HepG2 (cell line): ENCODE data around the gene MKS1. TPM values are rescaled to one million over a fixed set of nuclear protein-coding genes. Genes with fewer than 3 reads are reported as not detected.

Experiments
- ATAC-seq: fragments of 200-7000 bp; cut with Tn5 transposase; 3 replicates; pipeline ENCODE4 v1.9.1; 2020; ENCODE audit warnings: mild to moderate bottlenecking, moderate library complexity
- BruUV-seq: library from RNA; stranded (reverse); fragments of 400-500 nt; replicated peaks from 2 replicates; lab custom pipeline; 2021; lab: Mats Ljungman, UMichigan
- CTCF ChIA-PET: fragments of 300-600 bp; formaldehyde crosslinking; extraction: SDS; loops from one replicate; lab custom pipeline; 2021; ENCODE audit warnings: low total read pairs, inconsistent platforms, low intra/inter-chr PET ratio; lab: Yijun Ruan, JAX
- POLR2A ChIA-PET: fragments of 350-600 bp; sonication (Branson Sonifier 250); formaldehyde crosslinking; loops from one replicate; lab custom pipeline; 2020; ENCODE audit warnings: antibody characterized with exemption, inconsistent platforms; lab: Yijun Ruan, JAX
- DNase-seq: peaks from one replicate; pipeline ENCODE4 v3.0.0-alpha.2; 2015; ENCODE audit warnings: low spot score
- FAIRE-seq: peaks from 3 replicates; lab custom pipeline; 2011; peaks lifted over from hg19 to GRCh38; lab: Jason Lieb, UNC
- H2AFZ ChIP-seq: one replicate; pipeline ENCODE4 v1.6.1; 2011; ENCODE audit warnings: low read length, inconsistent platforms
- H3K27ac ChIP-seq: fragments of 300-600 bp; 3 replicates; pipeline ENCODE4 v1.8.0; 2011; ENCODE audit warnings: mixed run types, mild to moderate bottlenecking, mixed read lengths, low read length, inconsistent platforms; ENCODE audit not compliant: insufficient read depth; ENCODE audit errors: extremely low read length
- H3K27me3 ChIP-seq, 2 experiments: fragments of 200-600 bp in 1 of 2; 2 replicates in 1 of 2; 3 replicates in 1 of 2; pipeline versions ENCODE4 v1.6.0 to v1.8.0; 2011; ENCODE audit warnings: low read length in 2 of 2, mild to moderate bottlenecking in 2 of 2, moderate library complexity in 2 of 2, inconsistent platforms in 1 of 2; ENCODE audit not compliant: insufficient read depth in 2 of 2, control insufficient read depth in 1 of 2
- H3K36me3 ChIP-seq, 2 experiments: fragments of 200-600 bp in 1 of 2; replicated peaks in 1 of 2; 2 replicates in 1 of 2; 3 replicates in 1 of 2; pipeline versions ENCODE4 v1.5.1 to v1.8.0; 2011; ENCODE audit warnings: low read length in 2 of 2, inconsistent platforms in 1 of 2; ENCODE audit not compliant: insufficient read depth in 2 of 2, control insufficient read depth in 1 of 2
- H3K4me1 ChIP-seq: 2 replicates; pipeline ENCODE4 v1.5.1; 2012; ENCODE audit warnings: low read length, inconsistent platforms; ENCODE audit not compliant: insufficient read depth
- H3K4me2 ChIP-seq: 2 replicates; pipeline ENCODE4 v1.6.0; 2011; ENCODE audit warnings: low read depth, low read length, inconsistent platforms
- H3K4me3 ChIP-seq, 3 experiments: fragments of 200-600 bp in 1 of 3; sonication (generic), shearing (Covaris generic) in 1 of 3; replicated peaks in 1 of 3; 2 replicates each; pipeline ENCODE4 v1.5.1; 2011 to 2016; ENCODE audit warnings: low read length in 3 of 3, inconsistent platforms in 2 of 3, low read depth in 2 of 3, mild to moderate bottlenecking in 2 of 3, control low read depth in 1 of 3, mixed read lengths in 1 of 3; ENCODE audit not compliant: insufficient read depth in 1 of 3
- H3K79me2 ChIP-seq: one replicate; pipeline ENCODE4 v1.6.1; 2011; ENCODE audit warnings: low read length, inconsistent platforms; ENCODE audit not compliant: insufficient read depth
- H3K9ac ChIP-seq: 2 replicates; pipeline ENCODE4 v1.6.0; 2011; ENCODE audit warnings: mild to moderate bottlenecking, low read depth, low read length, inconsistent platforms; ENCODE audit not compliant: insufficient read depth
- H3K9me3 ChIP-seq: 2 replicates; pipeline ENCODE4 v1.5.1; 2012; ENCODE audit warnings: mild to moderate bottlenecking, low read length
- H4K20me1 ChIP-seq: 2 replicates; pipeline ENCODE4 v1.6.0; 2011; ENCODE audit warnings: inconsistent platforms, mild to moderate bottlenecking, low read length, moderate library complexity; ENCODE audit not compliant: insufficient read depth
- ADNP ChIP-seq: sonication (generic); formaldehyde crosslinking; IDR thresholded peaks from 2 replicates; pipeline ENCODE4 v1.4.0; 2020; ENCODE audit warnings: missing genetic modification reagents
- AKNA ChIP-seq: sonication (generic); formaldehyde crosslinking; IDR thresholded peaks from 2 replicates; pipeline ENCODE4 v1.4.0; 2020; ENCODE audit warnings: missing genetic modification reagents, borderline replicate concordance
- ETV5 ChIP-seq: IDR thresholded peaks from 2 replicates; pipeline ENCODE4 v1.6.1; 2018; ENCODE audit warnings: missing biosample characterization, missing genetic modification reagents, inconsistent platforms, borderline replicate concordance
- KMT2A ChIP-seq: sonication (generic); formaldehyde crosslinking; IDR thresholded peaks from 2 replicates; pipeline ENCODE4 v1.4.0; 2020; ENCODE audit warnings: missing genetic modification reagents
- MED1 ChIP-seq: sonication (generic); formaldehyde crosslinking; IDR thresholded peaks from 2 replicates; pipeline ENCODE4 v1.4.0; 2020; ENCODE audit warnings: missing genetic modification reagents
- NONO ChIP-seq, 2 experiments: fragments of 450-650 bp in 1 of 2; sonication (generic) in 1 of 2; formaldehyde crosslinking in 1 of 2; IDR thresholded peaks in 1 of 2; conservative IDR thresholded peaks in 1 of 2; 2 replicates each; pipeline versions ENCODE4 v1.6.1 to v1.8.0; 2017 to 2022; ENCODE audit warnings: mild to moderate bottlenecking in 1 of 2, missing genetic modification reagents in 1 of 2, moderate library complexity in 1 of 2
- NR1H2 ChIP-seq: sonication (generic); formaldehyde crosslinking; IDR thresholded peaks from 2 replicates; pipeline ENCODE4 v1.8.1; 2022; ENCODE audit warnings: low read depth, missing genetic modification reagents, borderline replicate concordance
- SCMH1 ChIP-seq: sonication (generic); formaldehyde crosslinking; IDR thresholded peaks from 2 replicates; pipeline ENCODE4 v1.9.0; 2021; ENCODE audit warnings: missing genetic modification reagents, mild to moderate bottlenecking, borderline replicate concordance
- SMARCE1 ChIP-seq: fragments of 450-650 bp; IDR thresholded peaks from 2 replicates; pipeline ENCODE4 v1.6.1; 2017; ENCODE audit warnings: borderline replicate concordance
- WIZ ChIP-seq: sonication (generic); formaldehyde crosslinking; IDR thresholded peaks from 2 replicates; pipeline ENCODE4 v1.5.1; 2020; ENCODE audit warnings: mild to moderate bottlenecking, missing genetic modification reagents
- ZNF34 ChIP-seq: sonication (generic); formaldehyde crosslinking; IDR thresholded peaks from 2 replicates; pipeline ENCODE4 v1.4.0; 2020; ENCODE audit warnings: mild to moderate bottlenecking, missing genetic modification reagents, borderline replicate concordance
- ZNF414 ChIP-seq: sonication (generic); formaldehyde crosslinking; IDR thresholded peaks from 2 replicates; pipeline ENCODE4 v1.5.0; 2020; ENCODE audit warnings: missing genetic modification reagents
- ZNF550 ChIP-seq: sonication (generic); formaldehyde crosslinking; IDR thresholded peaks from 2 replicates; pipeline ENCODE4 v1.4.0; 2020; ENCODE audit warnings: mild to moderate bottlenecking, missing genetic modification reagents, borderline replicate concordance
- ZNF670 ChIP-seq: sonication (generic); formaldehyde crosslinking; IDR thresholded peaks from 2 replicates; pipeline ENCODE4 v1.8.0; 2022; ENCODE audit warnings: mild to moderate bottlenecking, missing genetic modification reagents, borderline replicate concordance
- WGBS: methylation state at CpG from one replicate; pipeline ENCODE4 v1.1.6; 2017; ENCODE audit warnings: low lambda C conversion rate; 5-methylcytosine and 5-hydroxymethylcytosine counted together
- in situ Hi-C: cut with HindIII; loops from 2 replicates; pipeline ENCODE4 v1.10.0; 2017; ENCODE audit warnings: low pct_unique_long_range_greater_than_20kb; ENCODE audit not compliant: extremely low pct_ligation_motif_present
- intact Hi-C: fragments of 100-400 bp; cut with micrococcal nuclease; formaldehyde crosslinking; loops from one replicate; pipeline ENCODE4 v1.10.0; 2022; ENCODE audit not compliant: unreplicated experiment
- polyA plus RNA-seq, 8 experiments: library from polyadenylated mRNA; depleted of rRNA in 3 of 8; stranded (reverse) in 7 of 8; unstranded in 1 of 8; fragments of >200 nt; fragmentation: Illumina TruSeq in 4 of 8; extraction: Trizol in 4 of 8; gene quantifications; 2 replicates each; pipeline versions ENCODE4 v1.2.1 to v1.2.3, GENCODE V29; 2011 to 2016; ENCODE audit warnings: low read depth in 4 of 8, missing spikeins in 1 of 8, mixed read lengths in 1 of 8; ENCODE audit not compliant: insufficient read depth in 1 of 8
- total RNA-seq, 5 experiments: library from RNA; depleted of rRNA; stranded (reverse); fragments of >200 nt; fragmentation: Illumina TruSeq; extraction: Trizol; gene quantifications; 2 replicates each; pipeline ENCODE4 v1.2.3, GENCODE V29; 2016; ENCODE audit warnings: low read depth in 1 of 5
- TF ChIP-seq, protein P1 (sequence below): sonication (generic); formaldehyde crosslinking; IDR thresholded peaks from 2 replicates; pipeline ENCODE4 v1.8.1; 2022; ENCODE audit warnings: mild to moderate bottlenecking, missing genetic modification reagents
- TF ChIP-seq, protein P2 (sequence below), 2 experiments: sonication (generic) in 1 of 2; formaldehyde crosslinking in 1 of 2; IDR thresholded peaks; 2 replicates each; pipeline versions ENCODE4 v1.5.1 to v1.6.1; 2011 to 2020; ENCODE audit warnings: borderline replicate concordance in 1 of 2, low read depth in 1 of 2, low read length in 1 of 2, mild to moderate bottlenecking in 1 of 2, missing genetic modification reagents in 1 of 2, moderate library complexity in 1 of 2

Gene MKS1
- total and polyA plus RNA-seq, 2 of the 13 experiments (the other 11 are each of a cell fraction or from before 2014, with no cell fraction given) = 16.1 to 26.3 TPM

DNA sequence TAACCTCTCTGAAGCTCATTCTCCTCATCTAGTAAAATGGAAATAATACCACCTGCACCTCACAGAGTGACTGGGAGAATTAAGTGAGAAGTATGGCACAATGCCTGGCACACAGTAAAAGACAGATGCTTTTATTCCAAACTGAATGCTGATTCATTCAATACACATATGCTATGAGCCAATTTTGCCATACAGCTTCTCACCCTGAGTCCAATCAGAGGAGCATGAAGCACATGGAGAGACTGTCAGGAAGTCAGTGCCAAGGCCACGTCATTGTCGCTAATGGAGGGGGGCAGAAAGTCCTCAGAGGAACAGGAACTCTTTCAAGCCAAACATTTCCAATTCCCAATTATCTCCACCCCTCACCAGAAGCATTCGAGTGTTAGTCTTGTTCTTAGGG is 11.6 kb downstream of the MKS1 start:
- no peaks in the 10 kb centered on the region for H4K20me1 ChIP-seq
- TF ChIP-seq NONO (IDR thresholded peaks at IDR 0.05) = no peak
- no peak for TF ChIP-seq NONO (CRISPR knock-in tag; conservative IDR thresholded peaks at IDR 0.05)
- TF ChIP-seq, protein P1, sequence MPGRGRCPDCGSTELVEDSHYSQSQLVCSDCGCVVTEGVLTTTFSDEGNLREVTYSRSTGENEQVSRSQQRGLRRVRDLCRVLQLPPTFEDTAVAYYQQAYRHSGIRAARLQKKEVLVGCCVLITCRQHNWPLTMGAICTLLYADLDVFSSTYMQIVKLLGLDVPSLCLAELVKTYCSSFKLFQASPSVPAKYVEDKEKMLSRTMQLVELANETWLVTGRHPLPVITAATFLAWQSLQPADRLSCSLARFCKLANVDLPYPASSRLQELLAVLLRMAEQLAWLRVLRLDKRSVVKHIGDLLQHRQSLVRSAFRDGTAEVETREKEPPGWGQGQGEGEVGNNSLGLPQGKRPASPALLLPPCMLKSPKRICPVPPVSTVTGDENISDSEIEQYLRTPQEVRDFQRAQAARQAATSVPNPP (CRISPR knock-in tag) = no peak
- no peak for TF ChIP-seq WIZ (CRISPR knock-in tag)
- TF ChIP-seq, protein P2, sequence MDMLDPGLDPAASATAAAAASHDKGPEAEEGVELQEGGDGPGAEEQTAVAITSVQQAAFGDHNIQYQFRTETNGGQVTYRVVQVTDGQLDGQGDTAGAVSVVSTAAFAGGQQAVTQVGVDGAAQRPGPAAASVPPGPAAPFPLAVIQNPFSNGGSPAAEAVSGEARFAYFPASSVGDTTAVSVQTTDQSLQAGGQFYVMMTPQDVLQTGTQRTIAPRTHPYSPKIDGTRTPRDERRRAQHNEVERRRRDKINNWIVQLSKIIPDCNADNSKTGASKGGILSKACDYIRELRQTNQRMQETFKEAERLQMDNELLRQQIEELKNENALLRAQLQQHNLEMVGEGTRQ (IDR thresholded peaks at IDR 0.05; ENCODE audit: low read depth, low read length) = no peak
- TF ChIP-seq, protein P2 (CRISPR knock-in tag; IDR thresholded peaks at IDR 0.05; ENCODE audit: borderline replicate concordance) = no peak
- TF ChIP-seq NR1H2 = no peak
- TF ChIP-seq ZNF414 (CRISPR knock-in tag) = no peak
- no peak for TF ChIP-seq ETV5 (CRISPR knock-in tag)
- no peak for TF ChIP-seq SMARCE1
- no peak for TF ChIP-seq AKNA (CRISPR knock-in tag)
- no peak for TF ChIP-seq SCMH1 (CRISPR knock-in tag)
- no peak for TF ChIP-seq KMT2A (CRISPR knock-in tag)
- TF ChIP-seq MED1 (CRISPR knock-in tag) = no peak
- TF ChIP-seq ZNF670 = no peak
- TF ChIP-seq ADNP (CRISPR knock-in tag) = no peak
- TF ChIP-seq ZNF550 (CRISPR knock-in tag) = no peak
- no peak for TF ChIP-seq ZNF34
- ChIA-PET POLR2A (no interaction called here), CTCF (no interaction called here)
- ATAC-seq (no peak), FAIRE-seq (no peak), DNase-seq (no peak)
- WGBS = 91% methylated on average over 3 of the region's 3 CpGs
- in situ Hi-C loops (no loop called here), intact Hi-C loops (no loop called here)
- no TSS peak for BruUV-seq
- no peak overlapping the region for H3K27ac ChIP-seq
- no peaks in the 10 kb centered on the region for H3K79me2 ChIP-seq
- H3K4me1 ChIP-seq = no peaks in the 10 kb centered on the region
- no peak overlapping the region for H3K4me2 ChIP-seq
- no peak overlapping the region for H3K9ac ChIP-seq
- H3K36me3 ChIP-seq = peaks cover 10 to 40% of the 10 kb centered on the region in 2 experiments
- no peaks in the 10 kb centered on the region for H3K9me3 ChIP-seq
- H3K27me3 ChIP-seq = no peaks in the 10 kb centered on the region
- no peak overlapping the region for H3K4me3 ChIP-seq
- H2AFZ ChIP-seq = no peak overlapping the region
